GDM1 (cell line): ENCODE results near the gene TSPEAR.

Experiments used
- DNase-seq: peaks from one replicate; lab custom pipeline; 2025; lab: John Stamatoyannopoulos, UW

Gene TSPEAR

DNA sequence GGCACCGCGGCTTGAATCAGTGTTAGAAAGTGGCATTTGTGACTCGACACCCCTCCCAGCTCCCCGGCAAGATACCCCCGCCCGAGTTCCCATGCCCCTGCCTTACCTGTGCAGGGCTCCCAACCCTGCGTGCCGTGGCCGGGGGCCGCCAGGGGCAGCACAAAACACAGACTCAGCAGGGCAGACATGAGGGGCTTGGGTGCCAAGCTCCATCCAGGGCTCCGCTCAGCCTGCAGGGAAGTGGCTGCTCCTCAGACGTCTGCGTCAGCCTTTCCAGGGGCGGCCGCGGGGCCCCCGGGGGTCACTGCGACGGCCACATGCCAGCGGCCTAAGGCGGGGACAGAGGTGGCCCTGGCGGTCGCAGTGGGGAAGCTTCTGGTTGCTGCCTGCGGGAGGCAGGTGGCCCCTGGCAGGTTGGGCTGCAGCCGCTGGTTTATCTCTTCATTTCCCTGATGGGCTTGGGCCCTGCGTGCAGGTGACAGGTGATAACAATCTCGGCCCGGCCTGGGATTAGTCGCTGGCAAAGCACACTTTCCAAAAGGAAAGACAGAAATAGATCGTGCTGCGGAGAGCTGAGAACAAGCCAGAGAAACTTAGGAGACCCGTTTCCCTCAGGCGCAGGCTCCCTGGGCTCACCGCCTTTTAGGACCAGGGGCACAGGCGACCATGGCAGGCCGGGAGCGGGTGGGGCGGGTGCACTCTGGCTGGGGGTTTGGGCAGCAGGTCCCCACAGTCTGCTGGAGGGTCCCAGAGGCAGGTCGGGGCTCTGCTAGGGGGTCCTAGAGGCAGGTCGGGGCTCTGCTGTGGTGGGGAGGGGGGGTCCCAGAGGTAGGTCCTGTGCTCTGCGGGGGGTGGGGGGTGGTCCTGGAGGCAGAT is at the start of gene TSPEAR:
Gene TSPEAR, minus strand, starts transcription at position 246 of the 876 bp plus-strand sequence. Its CDS starts 58 bp downstream, at position 188.
- DNase-seq: no peak

DNA sequence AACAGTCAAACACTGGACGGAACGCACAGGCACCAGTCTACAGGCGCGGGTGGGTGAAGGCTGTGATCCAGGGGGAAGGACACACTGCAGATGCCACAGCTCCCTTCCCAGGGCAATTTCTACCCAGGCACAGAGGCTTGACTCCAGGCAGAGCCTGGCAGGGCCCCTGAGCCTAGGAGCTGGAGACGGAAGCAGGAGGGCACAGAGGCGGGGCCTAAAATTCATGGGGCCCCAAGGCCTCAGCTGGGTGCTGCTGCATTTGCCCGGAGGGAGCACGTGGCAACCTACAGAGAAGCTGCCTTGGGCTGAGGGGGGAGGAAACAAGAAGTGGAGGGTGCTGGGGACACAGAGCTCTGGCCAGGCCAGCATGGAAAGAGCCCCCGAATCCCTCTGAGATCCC is 49.0 kb upstream of the TSPEAR start:
- DNase-seq: no peak

DNA sequence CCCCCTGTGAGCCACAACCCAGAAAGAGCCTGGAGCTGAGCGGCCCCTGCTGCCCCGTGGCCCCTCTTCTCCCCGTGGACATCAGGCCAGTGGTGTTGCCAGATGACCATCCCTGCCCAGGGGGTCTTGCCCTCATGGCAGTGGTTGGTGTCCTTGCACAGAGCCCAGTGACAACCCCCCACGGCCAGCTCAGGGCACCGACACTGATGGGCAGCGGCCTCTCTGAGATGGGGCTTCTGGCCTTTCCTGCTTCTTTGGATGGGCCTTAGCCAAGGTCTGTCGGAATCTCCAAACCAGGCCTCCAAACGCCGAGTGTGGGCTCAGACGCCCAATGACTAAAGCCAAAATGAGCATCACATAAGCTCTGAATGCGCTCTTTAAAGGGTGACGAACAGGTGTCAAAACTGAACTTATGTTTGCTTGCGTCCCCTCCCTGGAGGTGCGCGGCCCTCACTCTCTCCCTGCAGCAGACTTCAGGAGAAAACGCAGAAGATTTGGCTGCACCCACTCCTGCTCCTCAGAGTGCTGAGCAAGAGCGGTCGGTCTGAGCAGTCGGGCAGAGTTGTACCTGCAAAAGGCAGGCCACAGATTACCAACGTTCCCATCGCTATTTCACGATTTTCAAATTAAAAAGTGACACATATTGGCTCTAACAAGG is 48.4 kb upstream of the TSPEAR start:
- DNase-seq: no peak

DNA sequence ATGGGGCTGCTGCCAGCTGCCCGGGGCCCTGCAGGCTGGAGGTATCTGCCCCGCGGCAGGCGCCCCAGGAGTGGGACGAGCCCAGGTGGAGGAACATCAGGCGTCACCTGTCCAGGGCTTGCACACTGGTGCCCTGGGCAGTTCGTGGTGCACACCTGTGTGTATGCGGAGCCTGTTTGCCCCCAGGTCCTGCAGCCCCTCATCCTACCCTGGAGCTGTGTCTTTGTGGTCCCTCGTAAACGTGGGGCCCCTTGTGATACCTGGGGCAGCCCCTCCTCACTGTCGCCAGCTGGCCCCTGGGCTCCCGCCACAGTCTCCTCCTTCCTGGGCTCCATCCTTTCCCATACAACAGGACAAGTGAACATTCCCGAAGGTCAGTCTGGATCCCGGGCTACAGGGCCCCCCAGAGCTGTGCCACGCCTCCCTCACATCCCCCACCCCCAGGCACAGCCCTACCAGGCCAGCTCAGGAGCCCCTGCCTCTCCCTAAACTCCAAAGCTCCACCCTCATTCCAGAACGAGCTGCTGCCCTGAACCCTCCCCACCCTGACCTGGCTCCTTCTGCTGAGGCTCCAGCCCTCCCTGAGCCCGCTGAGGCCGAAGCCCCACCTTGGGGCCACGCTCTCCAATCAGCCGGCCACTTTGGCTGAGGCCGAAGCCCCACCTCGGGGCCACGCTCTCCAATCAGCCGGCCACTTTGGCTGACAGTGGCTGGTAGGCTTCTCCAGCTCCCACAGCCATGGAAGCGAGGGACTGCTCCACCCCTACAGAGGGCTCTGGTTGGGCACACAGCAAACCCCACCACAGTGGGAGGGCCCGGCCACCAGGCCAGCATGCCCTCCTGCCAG is 47.6 kb upstream of the TSPEAR start:
- no peak for DNase-seq

DNA sequence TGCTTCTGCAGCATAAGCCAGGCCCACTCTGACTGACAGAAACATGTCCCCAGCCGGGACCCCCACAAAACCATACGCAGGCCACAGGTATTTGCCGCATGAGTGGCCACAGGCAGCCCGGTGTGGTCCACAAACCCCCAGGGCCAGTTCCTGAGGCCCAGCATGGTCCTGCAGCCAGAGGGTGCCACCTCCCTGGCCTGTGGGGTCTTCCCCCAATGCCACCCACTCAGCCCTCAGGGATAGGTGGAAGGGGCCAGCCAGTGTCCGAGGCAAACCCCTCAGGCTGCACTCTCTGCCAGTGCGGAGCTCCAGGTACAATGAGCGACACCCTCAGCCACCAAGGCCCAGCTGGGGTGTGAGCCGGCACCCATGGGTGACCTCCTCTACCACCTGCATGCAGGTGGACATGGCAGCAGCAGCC is 46.8 kb upstream of the TSPEAR start:
- DNase-seq: no peak

DNA sequence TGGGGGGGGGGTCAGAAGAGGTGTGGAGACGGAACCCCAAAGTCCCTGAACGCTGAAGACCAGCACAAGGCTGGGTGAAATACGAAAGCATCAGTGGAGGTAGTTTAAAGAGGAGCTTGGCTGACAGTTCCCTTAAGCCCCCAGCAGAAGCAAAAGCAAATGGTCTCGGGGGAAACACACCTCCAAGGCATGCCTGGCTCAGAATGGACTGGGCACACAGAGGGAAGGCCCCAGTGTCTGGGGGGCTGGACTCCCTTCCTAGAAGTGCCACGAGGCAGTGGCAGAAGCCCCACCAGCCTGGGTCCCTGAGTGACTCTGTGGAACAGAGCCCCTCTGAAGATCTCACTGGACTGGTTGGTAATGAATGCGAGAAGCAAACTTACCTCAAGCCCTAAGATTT is 46.4 kb upstream of the TSPEAR start:
- no peak for DNase-seq

DNA sequence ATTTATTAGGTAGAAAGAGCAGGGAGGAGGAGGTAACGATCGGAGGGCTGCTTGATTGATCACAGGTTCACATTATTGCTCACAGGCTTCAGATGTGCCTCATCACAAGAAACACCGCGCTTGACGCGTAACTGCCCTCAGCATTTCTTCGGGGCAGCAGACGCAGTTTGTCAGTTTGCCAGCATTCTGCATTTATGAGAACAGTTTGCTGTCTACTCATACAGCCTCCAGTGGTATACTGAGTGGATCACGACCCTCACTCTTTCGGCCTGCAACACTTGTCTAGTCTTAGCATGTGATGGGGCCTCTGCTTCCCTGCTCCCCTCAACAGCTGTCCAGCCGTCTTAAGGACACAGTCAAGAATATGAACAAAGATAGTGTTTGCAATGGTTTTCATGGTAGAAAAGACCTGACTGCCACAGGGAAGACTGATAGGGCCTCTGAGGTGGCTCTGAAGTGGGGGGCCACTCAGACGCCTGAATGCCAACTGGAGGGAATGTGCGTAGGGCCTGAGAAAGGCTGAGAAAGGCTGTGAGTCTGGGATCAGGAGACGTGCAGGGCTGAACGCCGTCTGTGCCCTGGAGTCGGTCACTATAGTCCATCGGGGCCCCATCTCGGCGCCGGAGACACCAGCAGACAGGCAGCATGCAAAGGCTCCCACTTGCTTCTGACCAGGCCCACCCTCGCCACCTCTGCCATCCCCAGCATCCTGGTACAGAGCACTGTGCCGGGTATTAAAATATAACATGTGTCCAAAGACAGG is 45.2 kb upstream of the TSPEAR start:
- no peak for DNase-seq

DNA sequence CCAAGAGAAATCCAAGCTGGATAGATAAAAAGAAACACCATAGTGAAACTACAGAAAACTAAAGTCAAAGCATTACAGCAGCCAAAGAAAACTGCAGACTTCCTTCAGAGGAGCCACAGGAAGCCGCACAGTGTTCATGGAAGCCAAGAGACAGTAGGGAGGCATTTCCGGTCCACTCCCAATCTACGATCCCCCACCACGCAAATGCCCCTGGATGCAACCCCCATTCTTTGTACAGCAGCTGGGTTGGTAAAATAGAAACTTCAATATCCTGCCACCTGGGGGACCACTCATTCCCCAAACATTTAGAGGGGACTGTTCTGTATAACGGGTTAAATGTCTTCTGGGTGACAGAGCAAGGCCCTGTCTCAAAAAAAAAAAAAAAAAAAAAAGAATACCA is 43.9 kb upstream of the TSPEAR start:
- DNase-seq: no peak

DNA sequence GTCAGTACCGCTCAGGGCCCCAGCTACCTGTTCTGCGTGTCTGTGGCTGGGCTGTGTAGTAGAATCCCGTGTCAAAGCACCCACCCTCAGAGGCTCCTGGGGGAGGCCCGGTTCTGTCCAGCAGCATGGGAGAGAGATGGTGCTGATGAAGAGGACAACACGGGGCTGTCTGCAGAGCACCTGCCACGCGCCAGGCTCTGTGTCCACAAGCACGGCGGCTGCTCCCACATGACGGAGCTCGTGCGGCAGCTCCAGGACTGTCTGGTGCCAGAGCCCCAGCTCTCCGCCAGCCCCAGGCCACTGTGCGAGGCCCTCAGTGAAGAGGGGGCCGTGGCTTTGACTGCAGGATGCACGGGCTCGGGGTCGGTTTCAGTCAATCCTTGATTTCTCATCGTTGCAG is 42.0 kb upstream of the TSPEAR start:
- no peak for DNase-seq

DNA sequence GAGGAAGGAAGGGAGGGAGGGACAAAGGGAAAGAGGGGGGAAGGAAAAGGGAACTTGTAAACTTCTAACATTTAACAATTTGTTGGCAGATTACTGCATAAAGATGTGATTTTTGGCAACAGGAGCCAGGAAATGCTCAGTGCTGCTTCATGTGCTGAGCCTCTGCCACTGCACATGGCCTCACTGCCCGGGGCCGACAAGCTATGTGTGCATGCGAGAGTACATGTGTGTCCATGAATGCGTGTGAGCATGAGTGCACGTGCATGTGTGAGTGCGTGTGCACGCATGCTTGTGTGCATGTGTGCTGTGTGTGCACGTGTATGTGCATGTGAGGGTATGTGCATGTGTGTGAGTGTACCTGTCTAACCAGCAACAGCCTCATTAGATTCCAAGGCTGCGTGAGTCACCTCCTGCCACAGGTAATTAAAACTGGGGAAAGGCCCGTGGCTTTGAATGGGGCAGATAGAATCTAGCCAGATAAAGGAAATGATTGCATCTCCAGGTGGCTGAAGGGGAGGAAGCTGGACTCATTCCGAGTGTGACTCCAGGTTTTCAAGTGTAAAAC is 41.4 kb upstream of the TSPEAR start:
- no peak for DNase-seq

DNA sequence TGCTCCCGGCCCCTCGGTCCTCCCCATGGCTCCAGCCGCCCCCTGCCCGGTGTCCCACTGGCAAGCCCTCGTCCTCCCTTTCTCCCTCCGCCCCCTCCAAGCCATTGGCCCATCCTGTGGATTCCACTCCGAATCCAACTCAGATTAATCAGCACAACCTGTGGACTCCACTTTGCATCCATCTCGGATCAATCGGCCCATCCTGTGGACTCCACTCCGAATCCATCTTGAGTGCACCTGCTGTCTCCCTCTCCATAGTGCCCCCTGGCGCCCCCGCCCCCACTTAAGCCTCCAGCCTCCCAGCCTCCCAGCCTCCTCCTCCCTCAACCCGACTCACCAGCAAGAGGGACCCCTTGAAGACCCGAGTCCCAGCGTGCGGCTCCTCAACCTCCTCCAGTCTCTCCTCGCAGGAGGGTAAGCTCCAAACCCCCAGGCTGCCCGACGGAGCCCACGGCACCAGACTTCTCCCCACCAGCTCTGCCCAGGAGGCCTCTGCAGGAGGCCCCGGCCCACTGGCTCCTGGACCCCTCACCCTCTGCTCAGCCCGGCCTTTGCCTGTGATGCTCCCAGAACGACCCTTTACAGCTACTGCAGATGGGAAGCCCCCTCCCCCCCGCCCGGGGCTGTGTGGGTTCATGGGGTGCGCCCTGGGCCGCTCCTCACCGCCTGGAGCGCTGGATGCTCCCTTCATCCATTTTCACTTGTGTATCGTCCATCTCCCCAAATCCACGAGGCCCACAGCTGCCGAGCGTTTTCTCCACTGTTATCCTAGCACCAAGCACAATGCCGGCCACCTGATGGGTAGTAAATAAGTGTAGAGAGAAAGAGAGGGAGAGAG is 40.6 kb upstream of the TSPEAR start:
- no peak for DNase-seq

DNA sequence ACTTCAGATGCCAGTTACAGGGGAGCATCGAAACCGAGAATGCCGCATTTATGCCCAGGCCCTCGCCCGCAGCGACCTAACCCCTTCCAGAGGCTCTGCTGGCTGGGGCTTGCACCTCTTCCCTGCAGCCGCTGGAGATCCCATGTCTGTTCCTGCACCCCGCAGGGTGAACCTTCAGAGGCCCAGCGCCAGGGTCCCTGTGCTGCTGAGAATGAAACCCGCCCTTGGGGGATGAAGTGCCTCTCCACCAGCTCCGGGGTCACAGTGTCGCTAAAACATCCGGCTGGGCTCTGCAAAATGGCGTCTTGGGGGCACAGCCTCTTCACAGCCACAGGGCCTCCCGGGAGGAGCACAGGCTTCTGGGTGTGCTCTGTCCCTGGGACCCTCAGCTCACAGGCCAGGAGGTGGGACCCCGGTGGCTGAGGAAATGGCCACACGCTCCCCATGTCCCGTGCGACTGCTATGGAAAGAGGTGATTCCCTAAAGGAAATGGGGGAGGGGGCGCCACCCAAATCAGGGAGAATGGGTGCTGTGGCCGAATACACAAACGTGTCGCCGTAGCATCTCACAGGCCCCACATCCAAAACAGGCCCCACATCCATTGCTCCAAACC is 39.9 kb upstream of the TSPEAR start:
- DNase-seq: no peak

DNA sequence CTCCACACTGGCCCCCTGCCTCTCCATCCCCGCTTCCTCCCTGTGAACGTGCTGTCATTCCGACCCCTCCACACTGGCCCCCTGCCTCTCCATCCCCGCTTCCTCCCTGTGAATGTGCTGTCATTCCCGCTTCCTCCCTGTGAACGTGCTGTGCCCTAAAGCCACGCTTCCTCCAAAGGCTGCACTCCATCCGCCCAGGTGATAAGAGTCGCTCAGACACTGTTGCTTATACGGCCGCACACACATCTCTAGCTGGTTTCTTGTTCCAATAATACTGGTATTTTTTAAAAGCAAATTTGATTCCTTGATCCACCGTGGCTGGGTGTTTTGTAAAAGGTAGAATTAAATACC is 39.3 kb upstream of the TSPEAR start:
- no peak for DNase-seq

DNA sequence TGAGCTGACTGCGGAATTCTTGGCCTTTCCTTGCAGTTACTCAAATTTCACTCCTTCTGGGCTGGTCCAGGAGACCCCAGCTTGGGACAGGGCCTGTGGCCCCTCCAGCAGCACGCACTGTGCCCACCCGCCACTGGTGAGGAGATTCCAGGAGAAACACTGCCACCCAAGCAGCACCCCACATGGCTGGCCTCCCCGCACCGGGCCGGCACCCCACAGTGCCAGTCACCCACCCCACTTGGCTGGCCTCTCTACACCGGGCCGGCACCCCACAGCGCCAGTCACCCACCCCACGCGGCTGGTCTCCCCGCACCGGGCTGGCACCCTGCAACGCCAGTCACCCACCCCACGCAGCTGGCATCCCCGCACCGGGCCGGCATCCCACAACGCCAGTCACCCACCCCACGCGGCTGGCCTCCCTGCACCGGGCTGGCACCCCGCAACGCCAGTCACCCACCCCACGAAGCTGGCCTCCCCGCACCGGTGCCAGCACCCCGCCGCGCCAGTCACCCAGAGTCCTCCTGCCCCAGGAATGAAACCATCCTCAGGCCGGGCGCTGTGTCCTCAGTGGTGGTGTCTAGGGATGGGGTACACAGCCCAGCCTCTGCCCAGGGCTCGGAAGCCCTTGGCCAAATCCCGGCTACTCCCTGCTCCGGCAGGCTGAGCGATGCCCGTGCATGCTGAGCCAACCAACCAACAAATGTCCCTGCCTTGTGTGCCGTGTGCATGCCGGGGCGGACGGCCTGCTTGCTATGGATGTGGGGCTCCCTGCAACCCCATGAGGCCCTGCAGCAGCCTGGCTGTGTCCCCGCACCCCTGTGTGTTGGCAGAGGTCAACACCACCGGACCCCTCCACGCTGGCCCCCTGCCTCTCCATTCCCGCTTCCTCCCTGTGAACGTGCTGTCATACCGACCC is 38.6 kb upstream of the TSPEAR start:
- DNase-seq: no peak

DNA sequence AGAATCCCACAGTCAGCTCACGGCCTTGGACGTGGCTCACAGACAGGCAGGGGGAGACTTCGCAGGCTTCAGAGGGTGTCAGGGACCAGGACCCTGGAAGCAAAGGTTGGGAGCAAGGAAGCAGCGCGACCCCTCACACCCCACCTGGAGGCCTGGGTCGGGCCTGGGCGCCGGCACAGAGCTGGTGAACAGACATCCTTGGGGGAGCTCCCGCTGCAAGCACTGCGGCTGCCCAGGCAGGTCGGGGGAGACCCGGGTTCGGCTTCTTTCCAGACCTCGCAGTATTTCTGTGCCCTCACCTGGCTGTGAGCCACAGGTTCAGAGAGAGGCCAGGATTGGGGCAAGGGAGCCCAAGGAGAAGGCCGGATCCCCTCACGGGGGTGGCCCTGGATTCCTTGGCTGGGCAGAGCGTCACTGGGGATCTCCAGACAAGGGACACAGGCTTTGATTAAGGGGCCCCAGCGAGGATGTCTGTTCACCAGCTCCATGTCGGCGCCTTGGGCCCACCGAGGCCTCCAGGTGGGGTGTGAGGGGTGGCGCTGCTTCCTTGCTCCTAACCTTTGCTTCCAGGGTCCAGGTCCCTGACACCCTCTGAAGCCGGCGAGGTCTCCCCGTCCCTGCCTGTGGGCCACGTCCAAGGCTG is 37.9 kb upstream of the TSPEAR start:
- DNase-seq: no peak

DNA sequence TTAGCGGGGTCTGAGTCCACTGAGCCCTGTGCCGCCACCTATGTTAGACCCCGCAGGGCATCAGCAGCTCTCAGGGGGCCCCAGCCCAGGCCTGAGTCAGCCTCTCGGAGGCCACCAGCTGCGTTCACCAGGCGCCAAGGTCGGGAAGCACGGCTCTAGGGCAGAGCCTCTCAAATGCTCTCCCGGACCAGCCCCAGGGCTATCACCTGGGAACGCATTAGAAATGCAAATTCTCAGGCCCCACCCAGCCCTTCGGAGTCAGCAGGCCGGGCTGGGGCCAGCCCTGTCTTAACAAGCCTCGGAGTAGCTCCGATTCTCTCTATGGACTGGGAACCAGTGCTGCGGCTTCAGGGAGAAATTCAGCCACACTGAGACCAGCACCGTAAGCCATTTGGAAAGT is 37.2 kb upstream of the TSPEAR start:
- no peak for DNase-seq

DNA sequence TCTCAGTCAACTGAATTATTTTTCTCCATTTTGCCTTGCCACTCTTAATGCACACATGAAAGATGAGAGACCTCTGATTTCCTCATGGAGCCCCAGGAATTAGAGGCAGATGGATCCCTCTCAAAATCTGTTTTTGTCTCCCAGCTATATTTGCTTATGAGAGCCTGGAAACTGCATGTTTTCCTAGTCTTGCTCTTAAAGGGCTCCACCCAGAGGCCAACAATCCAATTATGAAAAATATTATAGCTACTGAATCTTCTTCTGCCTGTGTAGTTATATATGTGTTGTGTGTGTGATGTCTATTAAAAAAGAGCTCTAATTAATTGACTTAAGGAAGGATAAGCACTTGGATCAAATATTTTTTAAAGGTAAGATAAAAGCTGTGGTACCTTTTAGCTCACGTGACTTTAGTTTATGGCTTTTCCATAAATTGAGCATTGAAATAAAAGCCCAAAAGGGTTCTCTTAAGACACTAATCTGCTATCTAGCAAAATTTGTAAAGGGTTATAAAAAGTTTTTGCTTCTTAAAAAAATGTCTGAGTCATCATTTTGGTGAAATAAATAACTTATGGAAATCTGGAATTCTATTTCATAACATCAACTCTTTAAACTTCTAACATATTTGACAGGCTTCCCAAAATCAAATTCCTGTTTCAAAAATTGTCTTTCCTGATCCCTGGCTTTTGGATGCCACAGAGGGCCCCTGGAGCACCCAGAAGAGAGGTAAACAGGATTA is 31.2 kb upstream of the TSPEAR start:
- DNase-seq: no peak

DNA sequence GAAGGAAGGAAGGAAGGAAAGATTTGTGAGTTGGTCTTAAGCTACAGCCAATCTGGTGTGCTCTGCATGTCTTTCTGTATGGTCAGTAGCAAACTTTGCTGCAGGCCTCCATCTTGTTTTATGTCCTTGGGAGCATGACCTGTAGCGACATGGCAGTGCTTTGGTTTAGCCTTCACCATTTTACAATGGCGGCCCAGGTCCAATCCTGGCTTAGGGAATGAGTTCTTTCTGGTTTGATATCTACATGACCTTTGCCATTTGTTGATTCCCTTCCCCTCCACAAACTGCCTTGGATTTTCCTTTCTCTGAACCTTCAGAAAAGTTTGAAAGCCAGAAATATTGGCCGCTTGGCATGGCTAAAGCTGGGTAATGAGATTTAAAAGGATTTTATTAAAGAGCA is 30.5 kb upstream of the TSPEAR start:
- no peak for DNase-seq
